ENCODE data around the gene SMIM5.

DNA sequence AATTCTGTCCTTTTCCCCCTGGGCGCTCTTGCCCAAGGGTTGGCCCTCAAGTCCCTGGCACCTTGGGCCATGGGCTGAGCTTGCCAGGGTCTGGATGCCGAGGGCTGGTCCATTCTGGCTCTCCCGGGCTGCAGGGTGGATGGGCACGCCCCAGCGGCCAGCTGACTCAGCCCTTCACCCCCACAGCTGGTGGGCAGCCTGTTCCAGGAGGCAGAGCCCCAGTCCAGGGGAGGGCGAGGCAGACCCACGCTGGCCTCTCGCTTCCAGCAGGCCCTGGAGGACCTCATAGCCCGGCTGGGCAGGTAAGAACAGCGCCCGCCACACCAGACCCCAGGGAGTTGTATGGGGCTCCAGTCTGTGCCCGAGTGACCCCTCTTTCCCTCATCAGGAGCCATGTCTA lies 30.6 kb upstream of the SMIM5 start:
- TF ChIP-seq POLR2A (IDR thresholded peaks at IDR 0.05): no peak
- TF ChIP-seq, protein P1, sequence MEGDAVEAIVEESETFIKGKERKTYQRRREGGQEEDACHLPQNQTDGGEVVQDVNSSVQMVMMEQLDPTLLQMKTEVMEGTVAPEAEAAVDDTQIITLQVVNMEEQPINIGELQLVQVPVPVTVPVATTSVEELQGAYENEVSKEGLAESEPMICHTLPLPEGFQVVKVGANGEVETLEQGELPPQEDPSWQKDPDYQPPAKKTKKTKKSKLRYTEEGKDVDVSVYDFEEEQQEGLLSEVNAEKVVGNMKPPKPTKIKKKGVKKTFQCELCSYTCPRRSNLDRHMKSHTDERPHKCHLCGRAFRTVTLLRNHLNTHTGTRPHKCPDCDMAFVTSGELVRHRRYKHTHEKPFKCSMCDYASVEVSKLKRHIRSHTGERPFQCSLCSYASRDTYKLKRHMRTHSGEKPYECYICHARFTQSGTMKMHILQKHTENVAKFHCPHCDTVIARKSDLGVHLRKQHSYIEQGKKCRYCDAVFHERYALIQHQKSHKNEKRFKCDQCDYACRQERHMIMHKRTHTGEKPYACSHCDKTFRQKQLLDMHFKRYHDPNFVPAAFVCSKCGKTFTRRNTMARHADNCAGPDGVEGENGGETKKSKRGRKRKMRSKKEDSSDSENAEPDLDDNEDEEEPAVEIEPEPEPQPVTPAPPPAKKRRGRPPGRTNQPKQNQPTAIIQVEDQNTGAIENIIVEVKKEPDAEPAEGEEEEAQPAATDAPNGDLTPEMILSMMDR (IDR thresholded peaks at IDR 0.05): no peak
